Activated naive CD8-positive, alpha-beta T cell treated with anti-CD3 and anti-CD28 coated beads for 36 hours (primary cell): ENCODE results near the gene LRBA. TPM values are rescaled to one million over a fixed set of nuclear protein-coding genes. Genes with fewer than 3 reads are reported as not detected.
"Not testable (repeated sequence)": the region's sequence is repeated elsewhere in the genome, so short reads cannot be mapped to it uniquely, and the experiment has no call there.

ENCODE experiments used
- DNase-seq: peaks from one replicate; pipeline ENCODE4 v3.0.0; 2021
- H3K27ac Mint-ChIP-seq: one replicate; pipeline ENCODE4 v1.8.0; 2022; ENCODE audit warnings: mild to moderate bottlenecking, moderate library complexity, mixed read lengths
- H3K27me3 Mint-ChIP-seq: one replicate; pipeline ENCODE4 v1.8.0; 2022; ENCODE audit warnings: mild to moderate bottlenecking, mixed read lengths
- H3K36me3 Mint-ChIP-seq: one replicate; pipeline ENCODE4 v1.8.0; 2021; ENCODE audit warnings: mild to moderate bottlenecking, mixed read lengths
- H3K4me1 Mint-ChIP-seq: one replicate; pipeline ENCODE4 v1.8.0; 2021; ENCODE audit warnings: mixed read lengths
- H3K4me3 Mint-ChIP-seq: one replicate; pipeline ENCODE4 v1.8.0; 2022; ENCODE audit warnings: mild to moderate bottlenecking, moderate library complexity, mixed read lengths
- H3K9me3 Mint-ChIP-seq: one replicate; pipeline ENCODE4 v1.8.0; 2022; ENCODE audit warnings: mixed read lengths
- total RNA-seq, 2 experiments: library from RNA; stranded (reverse); gene quantifications; one replicate each; pipeline ENCODE4 v1.2.3, GENCODE V29; 2021

The LRBA gene
- total RNA-seq, 2 experiments from 2014 or later: 52.5 to 61.2 TPM

GRCh38 chr4:150534818-150535217, 480.3 kb downstream of the LRBA start:
- Mint-ChIP-seq H3K27ac (no peak overlapping the region), H3K27me3 (no peaks in the 10 kb centered on the region), H3K36me3 (peaks cover 13% of the 10 kb centered on the region), H3K9me3 (peaks cover 3% of the 10 kb centered on the region), H3K4me1 (no peaks in the 10 kb centered on the region), H3K4me3 (no peak overlapping the region)
- no peak for DNase-seq

DNA sequence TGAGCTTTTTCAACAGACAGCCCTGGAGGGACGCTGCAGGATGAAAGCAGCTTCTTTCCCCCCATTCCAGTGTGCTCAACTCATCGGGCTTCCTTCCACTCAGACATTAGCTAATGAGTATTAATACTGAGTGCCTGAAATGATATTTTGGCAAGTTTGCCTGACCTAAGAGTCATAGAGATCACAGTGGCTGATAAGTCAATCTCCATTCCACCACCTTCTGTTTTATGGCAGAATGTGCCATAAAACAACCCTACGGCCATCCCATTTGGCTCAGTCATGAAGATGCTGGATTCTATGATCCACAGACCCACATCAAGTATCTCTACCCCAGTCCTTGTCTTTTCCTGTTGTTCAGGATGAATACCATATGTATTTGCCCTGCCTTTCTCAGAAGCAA, 481.4 kb downstream of the LRBA start:
- no peaks in the 10 kb centered on the region for H3K27me3 Mint-ChIP-seq
- H3K4me1 Mint-ChIP-seq: no peaks in the 10 kb centered on the region
- no peak overlapping the region for H3K27ac Mint-ChIP-seq
- H3K9me3 Mint-ChIP-seq: peaks cover 3% of the 10 kb centered on the region
- no peak for DNase-seq
- H3K36me3 Mint-ChIP-seq: peaks cover 9% of the 10 kb centered on the region
- no peak overlapping the region for H3K4me3 Mint-ChIP-seq

GRCh38 chr4:150525321-150525868, 489.7 kb downstream of the LRBA start:
- peaks cover 3% of the 10 kb centered on the region for H3K9me3 Mint-ChIP-seq
- no peaks in the 10 kb centered on the region for H3K27me3 Mint-ChIP-seq
- H3K4me3 Mint-ChIP-seq: no peak overlapping the region
- DNase-seq: no peak
- no peaks in the 10 kb centered on the region for H3K4me1 Mint-ChIP-seq
- H3K36me3 Mint-ChIP-seq: peaks cover 15% of the 10 kb centered on the region
- no peak overlapping the region for H3K27ac Mint-ChIP-seq

DNA sequence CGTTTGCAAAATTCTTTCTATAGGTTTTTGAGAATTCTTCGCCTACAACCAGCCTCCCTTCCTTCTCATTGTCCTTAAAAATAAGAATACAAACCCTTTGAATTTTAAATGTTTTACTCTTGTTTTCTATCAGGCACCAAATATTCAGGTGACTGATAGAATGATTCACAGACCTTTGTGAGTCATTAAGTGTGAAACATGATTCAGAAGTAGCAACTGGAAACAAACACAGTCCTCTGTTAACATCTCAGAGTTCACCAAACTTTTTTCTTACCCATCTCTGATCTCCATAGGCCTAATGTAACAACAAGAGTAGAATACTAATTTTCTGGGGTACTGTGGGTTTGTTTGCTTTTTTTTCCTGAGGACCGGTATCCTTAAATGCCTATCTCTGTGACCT, 496.5 kb downstream of the LRBA start:
- Mint-ChIP-seq H3K4me1 (peaks cover 15% of the 10 kb centered on the region), H3K9me3 (no peaks in the 10 kb centered on the region), H3K4me3 (no peak overlapping the region), H3K27ac (peak overlapping the region; percentile 62), H3K36me3 (peaks cover 8% of the 10 kb centered on the region), H3K27me3 (no peaks in the 10 kb centered on the region)
- no peak for DNase-seq

GRCh38 chr4:150515135-150515534, 499.9 kb downstream of the LRBA start:
- H3K4me3 Mint-ChIP-seq: no peak overlapping the region

GRCh38 chr4:150514709-150515108, 500.4 kb downstream of the LRBA start:
- H3K4me3 Mint-ChIP-seq: no peak overlapping the region
- peaks cover 17% of the 10 kb centered on the region for H3K36me3 Mint-ChIP-seq
- H3K27ac Mint-ChIP-seq: no peak overlapping the region
- DNase-seq: no peak
- no peaks in the 10 kb centered on the region for H3K27me3 Mint-ChIP-seq
- peaks cover 15% of the 10 kb centered on the region for H3K4me1 Mint-ChIP-seq
- peaks cover 3% of the 10 kb centered on the region for H3K9me3 Mint-ChIP-seq

More at GRCh38 chr4:150515135-150515534, 499.9 kb downstream of the LRBA start:
- no peak for DNase-seq
- Mint-ChIP-seq H3K9me3 (peaks cover 3% of the 10 kb centered on the region), H3K36me3 (peaks cover 17% of the 10 kb centered on the region), H3K27ac (no peak overlapping the region), H3K27me3 (no peaks in the 10 kb centered on the region), H3K4me1 (peaks cover 15% of the 10 kb centered on the region)

DNA sequence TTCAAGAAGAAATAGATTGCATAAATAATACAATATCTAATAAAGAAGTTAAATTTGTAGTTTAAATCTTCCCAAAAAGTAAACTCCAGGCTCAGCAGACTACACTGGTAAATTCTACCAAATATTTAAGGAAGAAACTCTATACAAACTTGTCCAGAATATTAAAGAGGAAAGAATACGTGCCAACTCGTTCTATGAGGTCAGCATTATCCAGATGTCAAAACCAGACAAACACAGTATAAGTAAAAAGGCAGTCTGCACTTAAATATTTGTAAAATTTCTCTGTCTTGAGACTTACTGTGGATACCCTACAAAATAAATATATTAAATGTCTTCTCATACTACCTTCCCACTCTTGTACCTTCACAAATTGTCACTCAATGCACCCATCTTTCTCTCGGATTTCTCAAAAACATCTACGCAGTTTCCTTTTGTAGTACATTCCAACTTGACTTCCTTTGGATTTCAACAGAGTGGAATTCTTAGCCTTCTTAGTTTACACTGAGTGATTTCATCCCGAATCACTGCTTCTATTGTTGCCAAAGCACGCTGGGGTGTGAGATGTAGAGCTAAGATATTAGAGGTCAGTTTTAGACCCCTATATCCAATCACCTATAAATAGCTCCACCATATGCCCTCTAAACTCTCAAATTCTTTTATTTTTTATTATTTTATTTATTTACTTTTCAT, 504.8 kb downstream of the LRBA start:
- Mint-ChIP-seq H3K4me3 (no peak overlapping the region), H3K9me3 (peaks cover 16% of the 10 kb centered on the region), H3K4me1 (no peaks in the 10 kb centered on the region), H3K27ac (no peak overlapping the region), H3K36me3 (peaks cover 37% of the 10 kb centered on the region), H3K27me3 (no peaks in the 10 kb centered on the region)
- no peak for DNase-seq

DNA sequence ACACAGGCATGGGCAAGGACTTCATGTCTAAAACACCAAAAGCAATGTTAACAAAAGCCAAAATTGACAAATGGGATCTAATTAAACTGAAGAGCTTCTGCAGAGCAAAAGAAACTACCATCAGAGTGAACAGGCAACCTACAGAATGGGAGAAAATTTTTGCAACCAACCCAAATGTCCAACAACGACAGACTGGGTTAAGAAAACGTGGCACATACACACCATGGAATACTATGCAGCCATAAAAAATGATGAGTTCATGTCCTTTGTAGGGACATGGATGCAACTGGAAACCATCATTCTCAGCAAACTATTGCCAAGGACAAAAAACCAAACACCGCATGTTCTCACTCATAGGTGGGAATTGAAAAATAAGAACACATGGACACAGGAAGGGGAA, 507.4 kb downstream of the LRBA start:
- not testable (repeated sequence) for H3K4me3 Mint-ChIP-seq

DNA sequence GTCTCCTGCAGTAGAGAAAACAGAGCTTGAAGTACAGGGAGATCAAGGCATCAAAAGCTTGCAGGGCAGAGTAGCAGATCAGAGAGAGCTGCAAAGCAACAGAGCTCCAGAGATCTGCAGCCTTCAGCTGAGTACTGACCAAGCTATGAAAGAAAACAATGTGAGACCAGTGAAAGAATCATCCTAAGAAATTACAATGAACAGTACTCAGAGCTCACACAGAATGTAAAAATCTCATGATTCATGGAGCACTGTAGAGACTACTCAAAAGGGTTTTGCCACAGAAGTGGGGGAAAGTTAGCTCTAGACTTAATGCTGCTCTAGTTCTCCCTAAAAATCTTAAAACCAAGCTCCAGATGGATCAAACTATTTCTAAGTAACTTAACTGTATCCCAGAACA, 513.1 kb downstream of the LRBA start:
- Mint-ChIP-seq H3K27ac (no peak overlapping the region), H3K9me3 (peaks cover 14% of the 10 kb centered on the region), H3K4me1 (no peaks in the 10 kb centered on the region)

More for the DNA sequence above, 507.4 kb downstream of the LRBA start:
- H3K4me1 Mint-ChIP-seq, H3K27ac Mint-ChIP-seq, H3K27me3 Mint-ChIP-seq, DNase-seq: not testable (repeated sequence)
- peaks cover 47% of the 10 kb centered on the region for H3K36me3 Mint-ChIP-seq
- H3K9me3 Mint-ChIP-seq: peaks cover 19% of the 10 kb centered on the region

GRCh38 chr4:150501009-150501727, 513.9 kb downstream of the LRBA start:
- no peaks in the 10 kb centered on the region for H3K4me1 Mint-ChIP-seq
- no peak overlapping the region for H3K4me3 Mint-ChIP-seq
- no peaks in the 10 kb centered on the region for H3K27me3 Mint-ChIP-seq
- H3K27ac Mint-ChIP-seq: no peak overlapping the region
- H3K36me3 Mint-ChIP-seq: peaks cover 31% of the 10 kb centered on the region
- no peak for DNase-seq
- peaks cover 10% of the 10 kb centered on the region for H3K9me3 Mint-ChIP-seq

More for the DNA sequence above, 513.1 kb downstream of the LRBA start:
- H3K27me3 Mint-ChIP-seq: no peaks in the 10 kb centered on the region
- peaks cover 35% of the 10 kb centered on the region for H3K36me3 Mint-ChIP-seq
- no peak for DNase-seq
- H3K4me3 Mint-ChIP-seq: no peak overlapping the region

GRCh38 chr4:150497612-150498011, 517.5 kb downstream of the LRBA start:
- H3K9me3 Mint-ChIP-seq: peaks cover 5% of the 10 kb centered on the region
- no peak overlapping the region for H3K4me3 Mint-ChIP-seq
- no peaks in the 10 kb centered on the region for H3K27me3 Mint-ChIP-seq
- peaks cover 9% of the 10 kb centered on the region for H3K36me3 Mint-ChIP-seq
- no peak overlapping the region for H3K27ac Mint-ChIP-seq
- DNase-seq: no peak
- no peaks in the 10 kb centered on the region for H3K4me1 Mint-ChIP-seq

- Mint-ChIP-seq H3K27ac (no peak overlapping the region), H3K4me1 (no peaks in the 10 kb centered on the region), H3K27me3 (no peaks in the 10 kb centered on the region), H3K9me3 (no peaks in the 10 kb centered on the region), H3K36me3 (no peaks in the 10 kb centered on the region), H3K4me3 (no peak overlapping the region)
- no peak for DNase-seq
Observed at GRCh38 chr4:150495550-150495949, 519.5 kb downstream of the LRBA start.

DNA sequence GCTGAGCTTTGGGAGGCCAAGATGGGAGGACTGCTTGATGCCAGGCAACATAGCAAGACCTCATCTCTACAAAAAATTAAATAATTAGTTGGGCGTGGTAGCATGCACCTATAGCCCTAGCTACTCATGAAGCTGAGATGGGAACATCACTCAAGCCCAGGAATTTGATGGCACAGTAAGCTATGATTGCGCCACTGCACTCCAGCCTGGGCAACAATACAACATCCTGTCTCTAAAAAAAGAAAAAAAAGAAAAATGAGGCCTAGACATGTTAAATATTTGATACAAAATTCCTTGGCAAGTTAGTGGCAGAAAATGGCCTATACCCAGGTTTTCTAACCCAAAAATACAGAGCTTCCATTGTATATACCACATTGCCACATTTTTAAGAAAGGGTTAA, 521.2 kb downstream of the LRBA start:
- peaks cover 5% of the 10 kb centered on the region for H3K36me3 Mint-ChIP-seq
- DNase-seq: no peak
- no peaks in the 10 kb centered on the region for H3K27me3 Mint-ChIP-seq
- H3K9me3 Mint-ChIP-seq: no peaks in the 10 kb centered on the region
- H3K27ac Mint-ChIP-seq: no peak overlapping the region
- H3K4me3 Mint-ChIP-seq: no peak overlapping the region
- no peaks in the 10 kb centered on the region for H3K4me1 Mint-ChIP-seq

GRCh38 chr4:150491132-150492049, 523.7 kb downstream of the LRBA start:
- H3K4me1 Mint-ChIP-seq: no peaks in the 10 kb centered on the region
- DNase-seq: no peak
- peaks cover 9% of the 10 kb centered on the region for H3K36me3 Mint-ChIP-seq
- H3K4me3 Mint-ChIP-seq: no peak overlapping the region
- H3K9me3 Mint-ChIP-seq: no peaks in the 10 kb centered on the region
- no peaks in the 10 kb centered on the region for H3K27me3 Mint-ChIP-seq
- no peak overlapping the region for H3K27ac Mint-ChIP-seq

DNA sequence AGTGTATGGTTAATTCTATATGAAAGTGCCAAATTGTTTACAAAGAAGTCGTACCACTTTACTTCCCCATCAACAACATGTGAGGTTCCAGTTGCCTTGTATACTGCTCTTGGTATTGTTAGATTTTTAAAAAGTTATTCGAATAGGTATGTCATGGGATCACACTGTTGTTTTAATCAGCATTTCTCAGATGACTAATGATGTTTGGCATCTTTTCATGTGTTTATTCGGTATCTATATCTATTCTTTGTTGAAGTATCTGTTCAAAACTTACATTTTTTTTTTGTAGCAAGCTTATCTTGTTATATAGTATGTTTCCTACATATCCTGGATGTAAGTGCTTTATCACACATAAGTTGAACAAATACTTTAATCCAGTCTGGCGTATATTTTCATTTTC, 532.5 kb downstream of the LRBA start:
- no peak for DNase-seq
- Mint-ChIP-seq H3K4me3 (no peak overlapping the region), H3K9me3 (no peaks in the 10 kb centered on the region), H3K36me3 (peaks cover 32% of the 10 kb centered on the region), H3K4me1 (no peaks in the 10 kb centered on the region), H3K27me3 (no peaks in the 10 kb centered on the region), H3K27ac (no peak overlapping the region)
